GM04503 (cell line): ENCODE results near the gene RPS6KA6.

ENCODE experiments used
- DNase-seq: peaks from one replicate; pipeline ENCODE4 v3.0.0-alpha.2; 2012; ENCODE audit warnings: low read depth

RPS6KA6 gene

DNA sequence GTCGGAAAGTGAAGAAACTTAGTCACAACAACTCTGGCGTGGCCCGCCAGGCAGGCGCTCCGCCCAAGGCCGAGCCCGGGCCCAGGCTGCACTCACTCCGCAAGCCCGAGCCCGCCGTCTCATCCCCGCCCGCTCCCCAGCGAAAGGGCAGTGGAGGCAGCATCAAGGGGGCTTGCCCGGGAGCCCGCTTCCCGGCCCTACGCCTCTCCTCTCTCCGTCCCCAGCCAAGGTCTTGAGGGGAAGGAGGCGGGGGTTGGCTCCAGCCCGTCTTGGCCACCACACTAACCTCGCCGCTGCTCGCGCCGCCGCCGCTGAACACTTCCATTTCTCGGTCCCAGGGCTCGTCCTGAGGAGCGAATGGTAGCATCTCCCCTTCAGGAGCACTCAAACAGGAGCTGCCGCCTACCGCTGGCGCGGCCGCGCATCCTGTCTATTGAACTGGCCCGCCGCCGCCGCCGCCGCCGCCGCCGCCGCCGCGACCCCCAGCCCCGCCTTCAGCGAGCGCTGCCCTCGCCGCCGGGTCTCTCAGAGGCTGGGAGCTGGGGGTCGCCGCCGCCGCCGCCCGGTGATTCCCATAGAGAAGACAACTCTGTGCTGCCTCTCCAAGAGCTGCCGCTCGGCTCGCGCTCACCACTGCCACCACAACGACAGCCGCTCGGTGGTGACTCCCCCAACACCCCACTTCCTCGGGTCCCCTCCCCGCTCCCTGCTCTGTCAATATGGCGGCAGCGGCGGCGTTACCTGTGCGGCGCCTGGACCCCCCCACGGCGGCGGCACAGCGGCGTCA is at the start of gene RPS6KA6:
TSS of gene RPS6KA6 (minus strand) at position 667 of the 787 bp plus-strand sequence. CDS start at position 367, 300 bp downstream.
- DNase-seq: no peak

DNA sequence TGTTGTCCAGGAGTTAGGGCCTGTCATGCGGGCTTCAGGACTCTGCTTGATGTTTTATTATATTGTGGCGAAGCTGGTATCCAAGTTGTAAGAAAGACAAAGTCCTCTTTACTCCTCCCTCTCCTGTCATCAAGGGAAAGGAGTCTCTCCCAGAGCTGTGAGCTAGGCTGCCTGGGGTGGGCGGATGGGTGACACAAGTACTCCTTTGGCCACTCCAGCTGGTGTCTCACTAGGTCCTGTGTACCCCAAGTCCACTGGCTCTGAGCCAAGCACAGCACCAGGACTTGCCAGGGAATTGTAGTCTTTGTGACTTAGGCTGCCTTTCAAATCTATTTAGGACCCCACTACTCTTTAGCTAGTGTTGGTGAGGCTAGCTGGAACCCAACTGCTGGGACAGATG is 36.7 kb upstream of the RPS6KA6 start:
- DNase-seq: no peak

DNA sequence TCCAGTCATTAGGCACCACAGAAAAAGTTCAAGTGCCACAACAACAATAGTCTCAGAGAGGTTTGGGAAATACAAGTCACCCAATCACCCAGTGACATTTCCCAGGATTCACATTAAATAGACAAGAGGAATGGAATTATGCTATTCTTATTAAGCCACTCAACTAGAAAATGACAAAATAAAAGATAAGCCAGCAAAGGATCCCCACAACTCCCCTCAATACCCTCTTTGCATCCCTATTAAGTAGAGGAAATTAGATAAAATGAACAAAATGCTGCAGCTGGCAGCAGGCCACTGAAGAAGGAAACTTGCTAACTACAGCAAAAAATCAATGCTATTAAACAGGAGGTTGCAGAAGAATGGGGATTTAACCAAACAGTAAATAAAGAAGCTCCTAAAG is 35.3 kb upstream of the RPS6KA6 start:
- DNase-seq: no peak

DNA sequence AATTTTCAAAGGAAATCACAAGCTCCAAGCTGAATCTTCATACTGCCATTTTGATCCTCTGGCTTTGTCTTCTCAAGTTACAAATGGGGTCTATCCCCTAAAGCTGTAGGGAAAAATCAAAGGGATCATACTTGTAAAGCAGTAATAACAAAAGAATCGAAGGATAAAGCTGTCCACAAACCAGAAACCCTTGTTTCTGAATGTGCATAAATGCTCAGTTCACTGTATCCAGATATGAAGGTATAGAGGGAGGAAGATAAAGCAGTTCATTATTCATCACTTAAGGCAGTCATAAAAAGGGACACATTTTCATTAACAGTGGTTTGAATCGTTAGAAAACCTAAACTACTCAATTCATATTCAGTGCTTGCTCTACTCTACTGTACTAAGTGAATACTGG is 33.2 kb upstream of the RPS6KA6 start:
- no peak for DNase-seq

DNA sequence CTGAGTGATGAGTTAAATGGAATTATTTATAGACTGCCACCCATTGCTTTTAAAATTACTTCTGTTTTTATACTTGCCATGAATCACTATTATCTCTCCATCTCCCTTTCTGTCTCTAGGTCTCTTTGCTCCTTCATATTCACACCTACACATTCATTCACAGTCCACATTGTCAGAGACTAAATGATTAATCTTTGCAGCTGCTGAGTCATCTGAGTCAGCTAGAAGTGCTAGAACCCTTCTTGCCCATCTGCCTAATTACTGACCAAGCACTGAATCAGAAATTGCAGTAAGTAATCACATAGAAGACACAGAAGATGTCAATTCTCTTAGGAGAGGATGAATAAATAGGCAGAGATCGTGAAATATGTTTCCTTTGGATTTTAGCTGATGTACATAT is 31.6 kb upstream of the RPS6KA6 start:
- DNase-seq: no peak

DNA sequence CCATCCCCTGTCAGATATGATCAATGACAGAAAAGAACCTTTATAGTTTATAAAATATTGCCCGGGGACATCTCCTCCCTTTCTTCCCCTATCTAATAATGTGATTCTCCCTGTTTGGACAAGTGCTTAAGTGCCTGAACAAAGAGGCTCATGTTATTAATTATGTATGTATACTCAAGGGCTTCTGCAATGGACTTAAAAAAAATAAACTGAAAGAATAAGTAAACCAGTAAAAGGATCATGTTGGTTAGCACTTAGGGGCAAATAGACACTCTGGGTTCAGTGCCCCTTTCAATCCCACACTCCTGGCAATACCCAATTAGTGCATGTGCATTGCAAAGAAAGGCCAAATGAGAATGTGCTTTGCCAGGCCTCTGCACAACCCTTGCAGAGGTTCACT is 30.7 kb upstream of the RPS6KA6 start:
- DNase-seq: no peak

DNA sequence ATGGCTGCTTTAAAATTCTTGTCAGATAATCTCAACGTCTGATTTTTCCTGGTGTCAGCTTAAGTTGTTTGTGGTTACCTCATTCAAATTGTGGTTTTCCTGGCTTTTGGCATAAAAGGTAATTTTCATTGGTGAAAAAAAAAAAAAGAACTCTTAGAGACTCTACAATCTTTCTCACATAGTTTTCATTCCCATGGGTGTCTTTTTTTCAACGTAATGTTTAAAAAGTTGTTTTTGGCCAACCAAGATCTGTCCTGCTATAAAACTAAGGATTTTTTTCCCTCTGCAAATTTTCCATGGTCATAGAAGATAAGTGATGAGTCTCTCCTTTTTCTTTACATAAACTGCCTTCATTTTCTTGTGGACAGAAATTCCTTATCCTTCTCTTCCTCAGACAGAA is 28.9 kb upstream of the RPS6KA6 start:
- no peak for DNase-seq

DNA sequence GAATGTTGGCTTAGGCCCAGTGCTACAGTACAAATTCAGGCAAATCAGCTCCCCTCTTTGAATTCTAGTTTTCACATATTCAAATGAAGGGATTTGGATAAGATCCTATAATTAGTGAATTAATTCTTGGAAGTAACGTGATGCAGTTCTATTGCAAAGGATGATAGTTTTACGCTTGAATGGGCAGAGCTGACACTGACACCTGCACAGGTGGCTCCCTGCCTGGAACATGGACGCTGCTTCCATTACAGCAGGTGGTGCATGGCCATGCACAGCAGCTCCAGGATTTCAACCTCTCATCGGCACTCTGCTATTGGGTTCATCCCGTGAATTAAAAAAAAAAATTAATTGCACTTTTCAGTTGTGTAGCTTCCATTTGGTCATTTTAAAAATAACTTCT is 28.4 kb upstream of the RPS6KA6 start:
- no peak for DNase-seq

DNA sequence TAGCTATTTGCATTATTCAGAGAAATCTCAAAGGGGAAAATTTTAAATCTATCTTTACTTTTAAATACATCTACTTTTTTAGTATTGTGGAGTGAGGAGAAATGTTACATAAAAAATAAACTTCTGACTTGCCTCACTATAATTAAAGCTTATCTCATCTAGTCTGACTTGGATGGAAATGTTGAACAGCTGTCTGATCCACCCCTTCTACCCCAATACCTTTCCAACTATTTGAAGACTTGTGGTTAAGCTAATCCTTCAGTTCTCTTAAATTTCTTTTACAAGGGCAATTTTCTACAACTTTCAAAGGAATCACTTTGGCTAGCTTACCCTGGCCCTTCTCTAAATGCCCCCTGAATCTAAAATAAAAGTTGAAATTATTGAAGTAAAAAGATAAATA is 17.3 kb upstream of the RPS6KA6 start:
- DNase-seq: no peak

DNA sequence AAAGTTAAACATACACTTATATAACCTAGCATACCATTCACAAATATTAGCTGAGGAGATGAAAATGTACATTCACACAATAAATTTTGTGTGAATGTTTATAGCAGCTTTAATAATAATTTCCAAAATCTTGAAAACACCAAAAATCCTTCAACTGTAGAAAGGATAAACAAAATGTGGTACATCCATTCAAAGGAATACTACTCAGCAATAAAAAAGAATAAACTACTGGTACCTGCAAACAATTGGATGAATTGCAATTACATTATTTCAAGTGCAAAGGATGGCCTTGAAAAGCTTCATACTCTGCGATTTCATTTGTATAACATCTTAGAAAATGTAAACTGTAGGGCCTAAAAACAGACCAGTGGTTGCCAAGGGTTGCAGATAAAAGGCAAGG is 11.7 kb upstream of the RPS6KA6 start:
- no peak for DNase-seq

DNA sequence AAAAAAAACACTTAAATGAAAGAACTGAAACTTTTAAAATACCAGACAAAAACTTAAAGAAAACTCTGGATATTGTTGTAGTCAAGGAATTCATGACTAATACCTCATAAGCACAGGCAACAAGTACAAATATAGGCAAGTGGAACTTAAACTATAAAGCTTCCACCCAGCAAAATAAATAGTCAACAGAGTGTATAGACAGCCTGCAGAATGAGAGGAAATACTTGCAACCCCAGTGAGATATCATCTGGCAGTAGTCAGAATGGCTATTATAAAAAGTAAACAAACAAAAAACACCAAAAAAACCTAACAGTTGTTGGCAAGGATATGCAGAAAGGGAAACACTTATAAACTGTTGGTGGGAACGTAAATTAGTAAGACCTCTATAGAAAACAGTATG is 9.6 kb upstream of the RPS6KA6 start:
- DNase-seq: no peak

DNA sequence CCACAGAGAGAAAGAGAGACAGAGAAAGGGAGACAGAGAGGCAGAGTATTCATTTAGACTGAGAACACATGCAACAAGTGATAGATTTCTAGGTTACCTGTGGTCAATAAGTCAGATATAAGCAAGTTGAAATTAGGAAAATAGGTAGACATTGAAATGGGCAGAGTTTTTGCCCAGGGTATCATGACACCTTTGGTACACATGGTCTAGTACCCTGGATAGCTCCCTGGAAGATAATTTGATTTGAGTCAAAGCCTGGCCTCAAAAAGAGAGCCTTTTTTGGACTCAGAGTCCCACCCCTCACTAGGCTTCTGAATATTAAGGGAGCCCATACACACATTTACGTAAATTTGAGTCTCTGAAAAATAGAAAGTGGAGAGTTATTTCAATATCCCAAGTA is 4.0 kb upstream of the RPS6KA6 start:
- no peak for DNase-seq

DNA sequence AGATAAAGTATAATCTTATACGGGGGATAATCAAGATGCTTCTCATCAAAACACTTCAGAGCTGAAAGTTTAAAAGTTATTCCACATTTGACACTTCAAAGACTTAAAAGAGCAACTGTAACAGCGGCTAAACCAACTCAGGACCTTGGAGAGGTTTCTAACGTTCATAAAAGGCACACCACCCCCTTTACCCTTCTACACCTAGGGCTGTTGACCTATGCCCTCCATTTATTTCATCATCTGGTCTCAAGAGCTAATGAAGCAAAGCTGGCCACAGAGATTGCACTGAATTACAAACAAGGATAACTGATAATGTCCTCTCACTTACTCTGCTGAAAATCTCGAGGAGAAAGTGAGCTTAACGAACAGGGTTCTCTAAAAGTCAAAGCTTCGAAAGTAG is 1.1 kb upstream of the RPS6KA6 start:
- no peak for DNase-seq

DNA sequence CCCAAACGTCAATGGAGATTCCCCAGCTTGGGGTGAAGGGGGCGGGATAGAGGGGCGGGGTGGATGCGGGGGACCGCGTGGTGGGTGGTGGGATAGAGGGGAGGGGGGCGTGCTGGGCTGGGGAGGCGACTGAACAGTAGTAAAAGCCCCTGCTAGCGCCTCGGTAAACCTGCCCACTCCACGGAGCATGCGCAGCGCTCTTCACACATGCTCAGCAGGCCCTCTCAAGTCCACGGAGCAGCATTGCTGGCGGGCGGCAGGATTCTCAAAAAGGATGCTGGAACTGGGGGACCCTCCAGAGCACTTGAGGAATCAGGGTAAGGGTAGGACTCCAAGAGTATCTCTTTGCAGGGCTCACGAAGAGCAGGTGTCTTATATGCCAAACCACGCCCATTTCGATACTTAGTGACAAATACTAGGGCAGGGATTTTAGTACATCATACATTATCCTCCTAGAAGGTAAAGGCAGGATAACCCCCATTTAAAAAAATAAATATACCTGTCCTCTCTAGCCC is 378 bp upstream of the RPS6KA6 start:
- DNase-seq: no peak

DNA sequence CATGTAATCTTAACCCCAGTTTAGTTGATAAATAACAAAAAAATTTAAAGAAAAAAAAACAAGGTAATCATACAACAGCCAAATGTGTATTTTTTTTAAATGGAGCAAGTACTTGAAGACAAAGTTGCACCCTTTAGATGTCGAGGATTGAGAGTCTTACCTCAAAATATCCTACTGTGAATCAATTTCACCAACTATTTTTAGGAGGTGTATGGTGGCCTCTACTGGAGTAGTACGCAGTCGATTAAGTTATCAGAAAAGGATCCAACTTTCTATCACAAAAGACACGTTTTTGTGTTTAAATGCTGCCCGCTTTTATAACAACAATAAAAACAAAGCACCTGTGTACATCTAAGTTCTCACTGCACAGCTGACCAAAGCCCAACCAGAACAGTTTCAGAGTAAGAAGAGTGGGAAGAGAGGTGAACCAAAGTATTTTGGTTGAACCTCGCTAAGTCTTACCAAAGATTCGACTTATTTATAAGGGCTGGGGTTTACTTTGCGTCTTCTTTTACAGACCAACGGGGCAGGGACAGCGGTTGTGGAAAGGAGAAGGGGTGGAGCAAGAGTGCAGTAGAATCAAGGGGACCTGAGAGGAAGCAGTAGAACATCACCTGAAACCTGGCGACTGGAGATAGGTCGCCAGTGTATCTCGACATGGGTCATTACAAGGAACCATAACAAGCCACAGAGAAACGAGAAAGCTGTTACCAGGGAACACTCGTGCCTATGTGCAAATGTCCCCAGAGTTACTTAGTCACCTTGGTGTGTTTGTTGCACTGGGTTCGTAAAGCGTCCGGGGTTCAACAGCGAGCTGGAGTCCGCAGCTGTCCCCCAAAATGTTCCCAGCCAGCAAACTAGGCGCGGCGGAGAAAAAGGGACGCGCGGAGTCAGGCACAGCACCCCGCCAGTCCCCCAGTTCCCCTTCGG is 1.1 kb downstream of the RPS6KA6 start:
- DNase-seq: no peak

DNA sequence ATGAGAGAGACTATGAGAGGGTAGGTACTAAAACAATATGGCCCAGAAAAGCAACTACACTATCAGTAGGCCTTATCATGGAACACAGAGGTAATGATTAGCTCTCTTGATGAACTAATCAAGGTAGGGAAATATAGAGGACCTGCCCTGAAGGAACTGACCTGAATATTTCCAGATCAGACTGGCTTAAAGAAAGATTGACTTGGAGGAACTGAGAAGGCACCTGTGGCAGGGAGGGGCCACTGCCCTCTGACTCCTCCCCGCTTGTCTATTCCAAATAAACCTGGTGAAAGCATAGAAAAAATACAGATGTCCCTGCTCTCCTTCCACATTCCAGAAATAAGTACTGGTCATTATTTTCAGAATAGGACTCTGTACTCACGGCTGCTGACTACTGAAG is 5.5 kb downstream of the RPS6KA6 start:
- no peak for DNase-seq

DNA sequence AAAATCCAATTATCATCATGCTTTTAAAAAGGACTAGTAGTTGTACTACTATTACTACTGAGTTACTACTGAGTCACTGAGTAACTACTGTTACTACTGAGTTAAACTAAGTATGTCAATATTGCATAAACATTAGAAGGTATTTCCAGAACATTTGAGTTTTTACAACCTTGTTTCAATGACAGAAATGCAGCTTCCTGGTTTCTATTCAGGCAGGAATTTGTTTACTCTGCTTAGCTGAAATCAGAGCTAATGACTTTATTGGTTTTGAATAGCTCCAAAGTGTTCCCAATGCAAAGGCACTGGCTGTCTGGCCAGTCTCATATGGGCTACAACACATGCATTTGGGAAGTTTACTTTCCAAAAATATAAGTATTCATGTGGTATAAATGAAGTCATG is 12.0 kb downstream of the RPS6KA6 start:
- no peak for DNase-seq

DNA sequence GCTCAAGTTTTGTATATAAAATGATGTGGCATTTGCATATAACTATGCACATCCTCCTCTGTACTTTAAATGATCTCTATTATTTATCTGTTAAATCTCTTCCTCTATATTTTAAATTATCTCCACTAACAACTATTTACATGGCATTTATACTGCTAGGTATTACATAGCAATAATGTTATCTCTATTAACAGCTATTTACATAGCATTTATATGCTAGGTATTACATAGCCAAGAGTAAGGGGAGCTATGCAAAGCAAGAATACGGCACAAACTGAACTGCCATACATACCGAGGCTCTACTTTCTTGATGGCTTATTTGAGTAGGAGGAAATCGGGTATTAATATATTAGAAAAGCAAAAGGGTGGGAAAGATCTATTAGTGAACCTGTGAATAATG is 12.7 kb downstream of the RPS6KA6 start:
- no peak for DNase-seq

DNA sequence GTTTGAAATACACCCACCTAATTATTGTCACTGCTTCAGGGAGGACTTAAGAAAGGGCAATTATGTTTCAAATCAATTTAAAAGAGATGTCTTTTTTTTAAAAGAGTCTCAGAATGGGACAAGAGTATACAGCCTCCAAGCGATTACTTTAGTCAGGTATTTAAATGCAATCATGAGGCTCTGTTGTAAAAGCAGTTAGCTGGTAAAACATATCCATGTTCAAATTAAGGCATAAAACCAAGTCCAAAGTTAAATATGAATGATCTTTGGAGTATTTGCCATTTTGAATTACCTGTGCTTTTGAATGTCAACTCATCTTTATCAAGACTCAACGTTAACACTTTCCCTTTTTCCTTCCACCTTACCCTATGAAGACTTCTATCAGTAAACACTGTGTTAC is 13.7 kb downstream of the RPS6KA6 start:
- no peak for DNase-seq

DNA sequence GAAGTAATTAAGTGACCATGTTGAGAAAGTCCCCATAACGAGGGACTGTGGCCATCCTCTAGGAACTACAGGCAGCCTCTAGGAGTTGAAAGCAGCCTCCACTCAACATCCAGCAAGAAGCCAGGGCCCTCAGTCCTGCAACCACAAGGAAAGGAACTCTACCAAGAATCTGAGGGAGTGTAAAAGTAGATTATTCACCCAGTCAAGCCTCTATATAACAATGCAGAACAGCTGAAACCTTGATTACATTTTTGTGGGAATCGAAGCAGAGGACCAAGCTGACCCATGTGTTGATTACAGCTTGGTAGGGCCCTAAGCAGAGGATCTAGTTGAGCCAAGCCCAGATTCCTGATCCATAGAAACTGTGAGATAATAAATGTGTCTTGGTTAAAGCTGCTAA is 17.1 kb downstream of the RPS6KA6 start:
- DNase-seq: no peak

DNA sequence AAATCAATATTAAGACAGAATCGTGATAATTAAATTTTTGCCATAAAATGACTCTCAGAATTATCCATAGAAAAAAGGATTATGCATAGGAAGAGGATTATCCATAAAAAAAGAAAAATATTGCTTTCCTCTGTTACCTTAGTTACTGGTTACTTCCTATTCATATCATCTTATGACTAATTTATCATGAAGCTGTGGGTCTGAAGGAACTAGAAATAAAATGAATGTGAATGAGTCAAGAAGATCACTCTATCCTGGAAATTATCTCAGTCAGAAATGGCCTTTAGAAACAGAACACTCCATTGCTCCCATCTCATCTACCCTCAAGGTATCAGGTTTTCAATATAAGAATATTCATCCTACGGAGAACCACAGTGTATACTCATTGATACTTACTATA is 19.4 kb downstream of the RPS6KA6 start:
- no peak for DNase-seq

DNA sequence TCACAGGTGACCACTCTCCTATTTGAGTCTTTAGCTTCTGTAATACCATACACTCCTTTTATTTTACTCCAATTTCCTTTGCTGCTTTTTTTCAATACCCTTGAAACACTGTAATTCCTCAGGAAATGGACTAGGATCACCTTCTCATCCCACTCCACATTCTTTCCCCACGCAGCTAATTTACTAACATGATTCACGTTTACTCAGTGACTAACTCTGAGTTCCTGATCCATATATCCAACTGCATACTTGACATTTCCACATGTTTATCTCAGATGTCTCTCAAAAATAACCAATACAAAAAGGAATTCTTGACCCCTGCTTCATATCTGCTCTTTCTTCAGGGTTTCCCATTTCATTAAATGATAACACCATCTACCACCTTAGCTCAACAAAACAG is 19.9 kb downstream of the RPS6KA6 start:
- DNase-seq: no peak

DNA sequence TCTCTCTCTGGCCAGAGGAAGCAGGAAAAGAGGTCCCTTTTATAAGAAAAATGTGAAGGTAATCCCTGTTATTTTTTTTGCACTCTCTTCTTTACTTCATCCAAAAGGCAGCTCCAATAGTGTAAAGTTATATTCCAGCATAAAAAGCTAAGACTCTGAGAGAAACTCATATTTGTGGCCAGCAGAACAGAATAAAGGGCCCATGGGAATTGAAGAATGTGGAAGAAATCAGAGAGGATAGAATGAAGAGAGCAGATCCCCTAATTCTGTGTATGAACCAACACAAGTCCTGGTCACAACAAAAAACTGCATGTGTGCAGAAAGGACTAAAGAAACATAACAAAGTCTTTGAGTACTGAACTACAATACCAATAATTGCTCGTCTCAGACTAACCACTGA is 22.3 kb downstream of the RPS6KA6 start:
- DNase-seq: no peak
